Ishikawa (cell line): ENCODE data around the gene GAL3ST3.

ENCODE experiments used
- CREB1 ChIP-seq: IDR thresholded peaks from 2 replicates; pipeline ENCODE4 v1.6.1; 2012; ENCODE audit warnings: low read depth
- EP300 ChIP-seq: IDR thresholded peaks from 2 replicates; pipeline ENCODE4 v1.6.1; 2012; ENCODE audit warnings: borderline replicate concordance
- NFIC ChIP-seq: IDR thresholded peaks from 2 replicates; pipeline ENCODE4 v1.6.1; 2012
- RAD21 ChIP-seq: IDR thresholded peaks from 2 replicates; pipeline ENCODE4 v1.6.1; 2012; ENCODE audit warnings: low read depth
- ZBTB7A ChIP-seq: IDR thresholded peaks from 2 replicates; pipeline ENCODE4 v1.6.1; 2012; ENCODE audit warnings: low read depth
- TF ChIP-seq, protein P1 (sequence below): IDR thresholded peaks from 2 replicates; pipeline ENCODE4 v1.6.1; 2012
- TF ChIP-seq, protein P2 (sequence below): IDR thresholded peaks from 2 replicates; pipeline ENCODE4 v1.6.1; 2012

DNA sequence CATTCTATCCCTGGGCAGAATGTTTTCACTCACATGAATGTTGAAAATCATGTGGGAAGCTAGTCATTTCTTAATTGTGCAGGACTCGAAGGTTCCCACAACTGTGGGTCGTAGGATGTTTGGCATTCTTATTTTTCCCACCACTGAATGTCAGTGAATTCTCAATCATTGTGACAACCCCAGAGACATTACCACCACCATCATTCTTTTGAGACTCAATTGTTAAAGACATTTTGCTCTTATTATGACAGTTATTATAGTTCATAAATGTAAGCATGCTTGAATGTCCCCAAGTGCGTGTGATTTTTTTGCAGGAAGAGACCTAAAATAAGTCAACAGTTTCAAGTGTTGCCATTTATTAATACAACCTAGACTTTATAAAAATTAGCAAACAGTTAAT, 40.1 kb upstream of the GAL3ST3 start:
- TF ChIP-seq RAD21 (no peak), ZBTB7A (no peak), CREB1 (no peak), EP300 (no peak), NFIC (no peak)
- TF ChIP-seq, protein P1, sequence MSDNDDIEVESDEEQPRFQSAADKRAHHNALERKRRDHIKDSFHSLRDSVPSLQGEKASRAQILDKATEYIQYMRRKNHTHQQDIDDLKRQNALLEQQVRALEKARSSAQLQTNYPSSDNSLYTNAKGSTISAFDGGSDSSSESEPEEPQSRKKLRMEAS, result no peak
- TF ChIP-seq, protein P2, sequence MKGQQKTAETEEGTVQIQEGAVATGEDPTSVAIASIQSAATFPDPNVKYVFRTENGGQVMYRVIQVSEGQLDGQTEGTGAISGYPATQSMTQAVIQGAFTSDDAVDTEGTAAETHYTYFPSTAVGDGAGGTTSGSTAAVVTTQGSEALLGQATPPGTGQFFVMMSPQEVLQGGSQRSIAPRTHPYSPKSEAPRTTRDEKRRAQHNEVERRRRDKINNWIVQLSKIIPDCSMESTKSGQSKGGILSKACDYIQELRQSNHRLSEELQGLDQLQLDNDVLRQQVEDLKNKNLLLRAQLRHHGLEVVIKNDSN, result no peak
